ENCODE results near the gene CLTC. TPM values are rescaled to one million over a fixed set of nuclear protein-coding genes. Genes with fewer than 3 reads are reported as not detected.
A peak's percentile ranks its signal among the peaks of the same experiment; 100 is the strongest.

The CLTC gene
- total and polyA plus RNA-seq, 2 experiments from 2014 or later: 107 to 344 TPM

DNA sequence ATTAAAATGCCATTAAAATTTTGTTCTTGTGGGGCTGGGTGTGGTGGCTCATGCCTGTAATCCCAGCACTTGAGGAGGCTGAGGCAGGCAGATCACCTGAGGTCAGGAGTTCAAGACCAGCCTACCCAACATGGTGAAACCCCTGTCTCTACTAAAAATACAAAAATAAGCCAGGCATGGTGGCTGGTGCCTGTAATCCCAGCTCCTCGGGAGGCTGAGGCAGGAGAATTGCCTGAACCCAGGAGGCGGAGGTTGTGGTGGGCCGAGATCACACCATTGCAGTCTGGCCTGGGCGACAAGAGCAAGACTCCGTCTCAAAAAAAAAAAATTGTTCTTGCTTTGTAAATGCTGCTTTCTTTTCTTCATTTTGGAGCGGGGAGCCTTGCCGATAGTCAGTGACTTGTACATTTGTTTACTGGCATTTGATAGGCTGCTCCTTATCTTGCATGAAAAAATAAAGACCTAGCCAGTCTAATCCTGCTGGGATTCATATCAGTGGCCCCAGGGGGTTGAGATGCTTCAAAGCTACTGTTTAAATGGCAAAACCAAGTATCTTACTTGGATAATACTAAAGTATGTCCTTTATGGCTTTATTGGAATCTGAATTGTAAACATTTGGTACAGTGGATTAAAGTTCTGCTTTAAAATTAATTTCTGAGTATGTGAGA is 3.3 kb upstream of the CLTC start (continued):
- TF ChIP-seq, protein P1, sequence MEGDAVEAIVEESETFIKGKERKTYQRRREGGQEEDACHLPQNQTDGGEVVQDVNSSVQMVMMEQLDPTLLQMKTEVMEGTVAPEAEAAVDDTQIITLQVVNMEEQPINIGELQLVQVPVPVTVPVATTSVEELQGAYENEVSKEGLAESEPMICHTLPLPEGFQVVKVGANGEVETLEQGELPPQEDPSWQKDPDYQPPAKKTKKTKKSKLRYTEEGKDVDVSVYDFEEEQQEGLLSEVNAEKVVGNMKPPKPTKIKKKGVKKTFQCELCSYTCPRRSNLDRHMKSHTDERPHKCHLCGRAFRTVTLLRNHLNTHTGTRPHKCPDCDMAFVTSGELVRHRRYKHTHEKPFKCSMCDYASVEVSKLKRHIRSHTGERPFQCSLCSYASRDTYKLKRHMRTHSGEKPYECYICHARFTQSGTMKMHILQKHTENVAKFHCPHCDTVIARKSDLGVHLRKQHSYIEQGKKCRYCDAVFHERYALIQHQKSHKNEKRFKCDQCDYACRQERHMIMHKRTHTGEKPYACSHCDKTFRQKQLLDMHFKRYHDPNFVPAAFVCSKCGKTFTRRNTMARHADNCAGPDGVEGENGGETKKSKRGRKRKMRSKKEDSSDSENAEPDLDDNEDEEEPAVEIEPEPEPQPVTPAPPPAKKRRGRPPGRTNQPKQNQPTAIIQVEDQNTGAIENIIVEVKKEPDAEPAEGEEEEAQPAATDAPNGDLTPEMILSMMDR (conservative IDR thresholded peaks at IDR 0.05; ENCODE audit: low read depth in 2 of 2): no peak
- TF ChIP-seq JUNB (IDR thresholded peaks at IDR 0.05; ENCODE audit: unreplicated experiment) (no peak), ZNF331 (CRISPR knock-in tag; IDR thresholded peaks at IDR 0.05; ENCODE audit: low read depth) (no peak), NANOG (IDR thresholded peaks at IDR 0.05; ENCODE audit: borderline replicate concordance) (no peak), ZNF114 (CRISPR knock-in tag; IDR thresholded peaks at IDR 0.05) (no peak), POLR2AphosphoS5 (IDR thresholded peaks at IDR 0.05; ENCODE audit: low read depth) (no peak), EZH2phosphoT487 (IDR thresholded peaks at IDR 0.05; ENCODE audit: unreplicated experiment) (no peak), STAT1 (IDR thresholded peaks at IDR 0.05; ENCODE audit: unreplicated experiment) (no peak)
- TF ChIP-seq, protein P2, sequence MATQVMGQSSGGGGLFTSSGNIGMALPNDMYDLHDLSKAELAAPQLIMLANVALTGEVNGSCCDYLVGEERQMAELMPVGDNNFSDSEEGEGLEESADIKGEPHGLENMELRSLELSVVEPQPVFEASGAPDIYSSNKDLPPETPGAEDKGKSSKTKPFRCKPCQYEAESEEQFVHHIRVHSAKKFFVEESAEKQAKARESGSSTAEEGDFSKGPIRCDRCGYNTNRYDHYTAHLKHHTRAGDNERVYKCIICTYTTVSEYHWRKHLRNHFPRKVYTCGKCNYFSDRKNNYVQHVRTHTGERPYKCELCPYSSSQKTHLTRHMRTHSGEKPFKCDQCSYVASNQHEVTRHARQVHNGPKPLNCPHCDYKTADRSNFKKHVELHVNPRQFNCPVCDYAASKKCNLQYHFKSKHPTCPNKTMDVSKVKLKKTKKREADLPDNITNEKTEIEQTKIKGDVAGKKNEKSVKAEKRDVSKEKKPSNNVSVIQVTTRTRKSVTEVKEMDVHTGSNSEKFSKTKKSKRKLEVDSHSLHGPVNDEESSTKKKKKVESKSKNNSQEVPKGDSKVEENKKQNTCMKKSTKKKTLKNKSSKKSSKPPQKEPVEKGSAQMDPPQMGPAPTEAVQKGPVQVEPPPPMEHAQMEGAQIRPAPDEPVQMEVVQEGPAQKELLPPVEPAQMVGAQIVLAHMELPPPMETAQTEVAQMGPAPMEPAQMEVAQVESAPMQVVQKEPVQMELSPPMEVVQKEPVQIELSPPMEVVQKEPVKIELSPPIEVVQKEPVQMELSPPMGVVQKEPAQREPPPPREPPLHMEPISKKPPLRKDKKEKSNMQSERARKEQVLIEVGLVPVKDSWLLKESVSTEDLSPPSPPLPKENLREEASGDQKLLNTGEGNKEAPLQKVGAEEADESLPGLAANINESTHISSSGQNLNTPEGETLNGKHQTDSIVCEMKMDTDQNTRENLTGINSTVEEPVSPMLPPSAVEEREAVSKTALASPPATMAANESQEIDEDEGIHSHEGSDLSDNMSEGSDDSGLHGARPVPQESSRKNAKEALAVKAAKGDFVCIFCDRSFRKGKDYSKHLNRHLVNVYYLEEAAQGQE (IDR thresholded peaks at IDR 0.05; ENCODE audit: unreplicated experiment): no peak

DNA sequence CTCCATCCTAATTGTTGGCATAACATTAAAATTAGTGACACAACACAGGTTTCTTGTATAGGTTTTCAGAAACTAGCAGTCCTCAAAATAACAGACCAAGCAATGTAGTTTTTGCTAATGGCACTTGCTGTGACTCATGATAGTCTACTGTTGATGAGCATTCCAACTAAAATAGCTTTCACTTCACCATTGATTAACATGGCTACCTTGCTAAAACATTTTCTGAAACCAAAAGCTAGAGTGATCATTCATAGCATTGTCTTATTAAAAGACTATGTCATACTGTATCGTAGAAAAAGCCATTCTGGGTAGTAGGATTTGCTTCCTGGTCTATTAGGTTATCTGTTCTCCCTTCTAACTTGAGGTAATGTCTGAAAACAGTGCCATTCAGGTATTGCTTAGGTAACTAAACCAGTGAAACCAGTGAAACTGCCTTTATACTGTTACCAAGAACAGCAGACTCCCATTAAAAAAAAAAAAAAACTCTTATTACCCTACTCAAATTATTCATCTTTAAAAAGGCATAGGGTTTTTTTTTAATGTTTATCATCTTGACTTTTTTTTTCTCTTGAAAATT is 2.5 kb upstream of the CLTC start:
- Mint-ChIP-seq H3K27ac (peak overlapping the region; percentile 94), H3K4me1 (peaks cover 24% of the 10 kb centered on the region), H3K4me3 (peak overlapping the region; percentile 85), H3K27me3 (ENCODE audit: insufficient read depth, low read depth, poor library complexity) (peaks cover 10% of the 10 kb centered on the region), H3K36me3 (ENCODE audit: low read depth) (no peaks in the 10 kb centered on the region; the same call in 2 of the 3 replicates), H3K9me3 (no peaks in the 10 kb centered on the region; the same call in 2 of the 3 replicates)
- peaks cover 19% of the 10 kb centered on the region for H3K4me1 ChIP-seq (ENCODE audit: insufficient read depth)
- peak overlapping the region; percentile 77; the same call in 1 of the 2 replicates for H3K4me2 ChIP-seq
- H3K36me3 ChIP-seq (ENCODE audit: insufficient read depth): no peaks in the 10 kb centered on the region
- ATAC-seq (no peak), DNase-seq (ENCODE audit: low spot score) (no peak)
- H2AFZ ChIP-seq: no peak overlapping the region
- H3K27me3 ChIP-seq (ENCODE audit: insufficient read depth): no peaks in the 10 kb centered on the region
- H3F3A ChIP-seq (replicated peaks; ENCODE audit: low read depth): no peaks in the 10 kb centered on the region
- H3K27ac ChIP-seq (ENCODE audit: low read depth): no peak overlapping the region
- H3K4me3 ChIP-seq: no peak overlapping the region
- no peaks in the 10 kb centered on the region for H3K9me2 ChIP-seq (ENCODE audit: insufficient read depth)
- H3K79me2 ChIP-seq (replicated peaks; ENCODE audit: insufficient read depth): peaks cover 23% of the 10 kb centered on the region
- H4K20me1 ChIP-seq (replicated peaks; ENCODE audit: insufficient read depth): peaks cover 10% of the 10 kb centered on the region
- TF ChIP-seq STAT1 (IDR thresholded peaks at IDR 0.05; ENCODE audit: unreplicated experiment) (no peak), CREB1 (CRISPR knock-in tag; IDR thresholded peaks at IDR 0.05; ENCODE audit: low read depth) (no peak), EZH2 (IDR thresholded peaks at IDR 0.05; ENCODE audit: low read depth, unreplicated experiment) (no peak), POLR2AphosphoS5 (IDR thresholded peaks at IDR 0.05; ENCODE audit: low read depth) (no peak), NANOG (IDR thresholded peaks at IDR 0.05; ENCODE audit: borderline replicate concordance) (no peak)
- TF ChIP-seq, protein P2 (IDR thresholded peaks at IDR 0.05; ENCODE audit: unreplicated experiment): no peak
